HepG2 (cell line): ENCODE measurements around the gene TIFAB. TPM values are rescaled to one million over a fixed set of nuclear protein-coding genes. Genes with fewer than 3 reads are reported as not detected.

Source experiments
- ATAC-seq: fragments of 200-7000 bp; cut with Tn5 transposase; 3 replicates; pipeline ENCODE4 v1.9.1; 2020; ENCODE audit warnings: mild to moderate bottlenecking, moderate library complexity
- BruUV-seq: library from RNA; stranded (reverse); fragments of 400-500 nt; replicated peaks from 2 replicates; lab custom pipeline; 2021; lab: Mats Ljungman, UMichigan
- CTCF ChIA-PET: fragments of 300-600 bp; formaldehyde crosslinking; extraction: SDS; loops from one replicate; lab custom pipeline; 2021; ENCODE audit warnings: low total read pairs, inconsistent platforms, low intra/inter-chr PET ratio; lab: Yijun Ruan, JAX
- POLR2A ChIA-PET: fragments of 350-600 bp; sonication (Branson Sonifier 250); formaldehyde crosslinking; loops from one replicate; lab custom pipeline; 2020; ENCODE audit warnings: antibody characterized with exemption, inconsistent platforms; lab: Yijun Ruan, JAX
- DNase-seq: peaks from one replicate; pipeline ENCODE4 v3.0.0-alpha.2; 2015; ENCODE audit warnings: low spot score
- FAIRE-seq: peaks from 3 replicates; lab custom pipeline; 2011; peaks lifted over from hg19 to GRCh38; lab: Jason Lieb, UNC
- H2AFZ ChIP-seq: one replicate; pipeline ENCODE4 v1.6.1; 2011; ENCODE audit warnings: low read length, inconsistent platforms
- H3K27ac ChIP-seq: fragments of 300-600 bp; 3 replicates; pipeline ENCODE4 v1.8.0; 2011; ENCODE audit warnings: mixed run types, mild to moderate bottlenecking, mixed read lengths, low read length, inconsistent platforms; ENCODE audit not compliant: insufficient read depth; ENCODE audit errors: extremely low read length
- H3K27me3 ChIP-seq, 2 experiments: fragments of 200-600 bp in 1 of 2; 2 replicates in 1 of 2; 3 replicates in 1 of 2; pipeline versions ENCODE4 v1.6.0 to v1.8.0; 2011; ENCODE audit warnings: low read length in 2 of 2, mild to moderate bottlenecking in 2 of 2, moderate library complexity in 2 of 2, inconsistent platforms in 1 of 2; ENCODE audit not compliant: insufficient read depth in 2 of 2, control insufficient read depth in 1 of 2
- H3K36me3 ChIP-seq, 2 experiments: fragments of 200-600 bp in 1 of 2; replicated peaks in 1 of 2; 2 replicates in 1 of 2; 3 replicates in 1 of 2; pipeline versions ENCODE4 v1.5.1 to v1.8.0; 2011; ENCODE audit warnings: low read length in 2 of 2, inconsistent platforms in 1 of 2; ENCODE audit not compliant: insufficient read depth in 2 of 2, control insufficient read depth in 1 of 2
- H3K4me1 ChIP-seq: 2 replicates; pipeline ENCODE4 v1.5.1; 2012; ENCODE audit warnings: low read length, inconsistent platforms; ENCODE audit not compliant: insufficient read depth
- H3K4me2 ChIP-seq: 2 replicates; pipeline ENCODE4 v1.6.0; 2011; ENCODE audit warnings: low read depth, low read length, inconsistent platforms
- H3K4me3 ChIP-seq, 3 experiments: fragments of 200-600 bp in 1 of 3; sonication (generic), shearing (Covaris generic) in 1 of 3; replicated peaks in 1 of 3; 2 replicates each; pipeline ENCODE4 v1.5.1; 2011 to 2016; ENCODE audit warnings: low read length in 3 of 3, inconsistent platforms in 2 of 3, low read depth in 2 of 3, mild to moderate bottlenecking in 2 of 3, control low read depth in 1 of 3, mixed read lengths in 1 of 3; ENCODE audit not compliant: insufficient read depth in 1 of 3
- H3K79me2 ChIP-seq: one replicate; pipeline ENCODE4 v1.6.1; 2011; ENCODE audit warnings: low read length, inconsistent platforms; ENCODE audit not compliant: insufficient read depth
- H3K9ac ChIP-seq: 2 replicates; pipeline ENCODE4 v1.6.0; 2011; ENCODE audit warnings: mild to moderate bottlenecking, low read depth, low read length, inconsistent platforms; ENCODE audit not compliant: insufficient read depth
- H3K9me3 ChIP-seq: 2 replicates; pipeline ENCODE4 v1.5.1; 2012; ENCODE audit warnings: mild to moderate bottlenecking, low read length
- H4K20me1 ChIP-seq: 2 replicates; pipeline ENCODE4 v1.6.0; 2011; ENCODE audit warnings: inconsistent platforms, mild to moderate bottlenecking, low read length, moderate library complexity; ENCODE audit not compliant: insufficient read depth
- HNF4A ChIP-seq: sonication (generic); formaldehyde crosslinking; IDR thresholded peaks from 2 replicates; pipeline ENCODE4 v1.4.0; 2020; ENCODE audit warnings: missing genetic modification reagents
- KLF13 ChIP-seq: sonication (generic); formaldehyde crosslinking; IDR thresholded peaks from 2 replicates; pipeline ENCODE4 v1.4.0; 2020; ENCODE audit warnings: mild to moderate bottlenecking, missing genetic modification reagents
- MED1 ChIP-seq: sonication (generic); formaldehyde crosslinking; IDR thresholded peaks from 2 replicates; pipeline ENCODE4 v1.4.0; 2020; ENCODE audit warnings: missing genetic modification reagents
- RFX5 ChIP-seq: IDR thresholded peaks from 2 replicates; pipeline ENCODE4 v1.6.1; 2011; ENCODE audit warnings: low read depth, low read length, improper control_type of control experiment
- SAP130 ChIP-seq: IDR thresholded peaks from 2 replicates; pipeline ENCODE4 v1.6.1; 2016; ENCODE audit warnings: low read depth
- SP5 ChIP-seq: IDR thresholded peaks from 2 replicates; pipeline ENCODE4 v1.6.1; 2016; ENCODE audit warnings: low read depth, borderline replicate concordance
- ZNF263 ChIP-seq: sonication (generic); formaldehyde crosslinking; IDR thresholded peaks from 2 replicates; pipeline ENCODE4 v1.4.0; 2020; ENCODE audit warnings: missing genetic modification reagents
- WGBS: methylation state at CpG from one replicate; pipeline ENCODE4 v1.1.6; 2017; ENCODE audit warnings: low lambda C conversion rate; 5-methylcytosine and 5-hydroxymethylcytosine counted together
- in situ Hi-C: cut with HindIII; loops from 2 replicates; pipeline ENCODE4 v1.10.0; 2017; ENCODE audit warnings: low pct_unique_long_range_greater_than_20kb; ENCODE audit not compliant: extremely low pct_ligation_motif_present
- intact Hi-C: fragments of 100-400 bp; cut with micrococcal nuclease; formaldehyde crosslinking; loops from one replicate; pipeline ENCODE4 v1.10.0; 2022; ENCODE audit not compliant: unreplicated experiment
- polyA plus RNA-seq, 8 experiments: library from polyadenylated mRNA; depleted of rRNA in 3 of 8; stranded (reverse) in 7 of 8; unstranded in 1 of 8; fragments of >200 nt; fragmentation: Illumina TruSeq in 4 of 8; extraction: Trizol in 4 of 8; gene quantifications; 2 replicates each; pipeline versions ENCODE4 v1.2.1 to v1.2.3, GENCODE V29; 2011 to 2016; ENCODE audit warnings: low read depth in 4 of 8, missing spikeins in 1 of 8, mixed read lengths in 1 of 8; ENCODE audit not compliant: insufficient read depth in 1 of 8
- total RNA-seq, 5 experiments: library from RNA; depleted of rRNA; stranded (reverse); fragments of >200 nt; fragmentation: Illumina TruSeq; extraction: Trizol; gene quantifications; 2 replicates each; pipeline ENCODE4 v1.2.3, GENCODE V29; 2016; ENCODE audit warnings: low read depth in 1 of 5
- TF ChIP-seq, protein P1 (sequence below): sonication (generic); formaldehyde crosslinking; IDR thresholded peaks from 2 replicates; pipeline ENCODE4 v1.4.0; 2020; ENCODE audit warnings: missing genetic modification reagents
- TF ChIP-seq, protein P2 (sequence below): IDR thresholded peaks from 2 replicates; pipeline ENCODE4 v1.6.1; 2012; ENCODE audit warnings: inconsistent platforms
- TF ChIP-seq, protein P3 (sequence below): sonication (generic); formaldehyde crosslinking; conservative IDR thresholded peaks from 2 replicates; pipeline ENCODE4 v1.4.0; 2020; ENCODE audit warnings: mild to moderate bottlenecking, missing genetic modification reagents, moderate library complexity

The TIFAB gene
- total and polyA plus RNA-seq, 2 of the 13 experiments (the other 11 are each of a cell fraction or from before 2014, with no cell fraction given) = not detected

DNA sequence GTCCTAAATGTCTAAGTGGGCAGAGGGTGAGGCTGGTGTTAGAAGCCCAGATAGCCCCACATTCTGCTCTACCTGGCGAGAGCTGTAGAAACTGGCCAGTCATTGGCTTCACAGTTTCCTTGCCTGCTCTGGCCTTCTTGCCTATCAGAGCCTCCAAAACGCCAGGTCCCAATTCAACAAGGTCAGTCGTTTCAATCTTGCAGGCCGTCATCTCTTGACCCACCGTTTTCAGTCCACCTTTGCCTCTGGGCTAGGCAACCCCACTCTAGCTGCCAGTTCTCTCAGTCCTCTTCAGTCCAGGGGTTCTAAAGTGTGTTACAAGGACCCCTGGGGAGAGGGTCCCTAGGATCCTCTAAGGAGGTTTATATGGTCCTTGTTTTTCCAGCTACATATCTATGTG lies 20.0 kb upstream of the TIFAB start:
- Histone ChIP-seq H3K79me2 (no peaks in the 10 kb centered on the region), H3K9ac (no peak overlapping the region), H3K27me3 (no peaks in the 10 kb centered on the region), H4K20me1 (no peaks in the 10 kb centered on the region), H3K9me3 (no peaks in the 10 kb centered on the region), H2AFZ (no peak overlapping the region), H3K36me3 (no peaks in the 10 kb centered on the region), H3K4me2 (no peak overlapping the region), H3K27ac (no peak overlapping the region), H3K4me1 (peaks cover 20% of the 10 kb centered on the region), H3K4me3 (no peak overlapping the region)
- no peak for DNase-seq
- TF ChIP-seq MED1 (CRISPR knock-in tag) = 0 out of 2 replicates have a peak, but pooled peaks have one; percentile 1
- TF ChIP-seq RFX5 = no peak
- ChIA-PET POLR2A (no interaction called here), CTCF (no interaction called here)
- no peak for FAIRE-seq
- no TSS peak for BruUV-seq
- ATAC-seq = peak; percentile 35; the same call in 2 of the 3 replicates
- in situ Hi-C loops = loop anchor here (25.0 kb wide), 1 partner anchor 265 kb away; no protein-coding TSS in a partner anchor
- intact Hi-C loops = no loop called here
- WGBS = 30% methylated on average over 5 of the region's 5 CpGs

DNA sequence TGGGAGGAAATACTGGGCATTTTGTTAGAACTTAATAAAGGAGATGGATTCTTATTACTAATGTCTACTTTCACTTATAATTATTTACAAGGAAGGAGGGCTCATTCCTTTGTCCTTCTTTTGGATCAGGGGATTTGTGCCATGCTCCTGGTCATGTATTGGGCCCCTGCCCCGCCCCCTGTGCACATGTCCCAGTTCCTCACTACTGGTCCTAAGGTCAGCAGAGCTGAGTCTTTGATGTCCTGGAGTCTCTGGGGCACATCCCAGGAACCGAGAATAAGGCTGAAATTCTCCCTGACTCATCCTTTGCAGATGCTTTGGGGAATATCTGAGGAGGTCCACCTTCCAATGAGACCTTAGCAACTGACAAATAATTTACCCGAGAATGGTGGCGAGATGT lies 19.6 kb upstream of the TIFAB start:
- Histone ChIP-seq H3K9ac (no peak overlapping the region), H3K36me3 (no peaks in the 10 kb centered on the region), H4K20me1 (no peaks in the 10 kb centered on the region), H3K27me3 (no peaks in the 10 kb centered on the region), H3K4me3 (no peak overlapping the region), H3K27ac (no peak overlapping the region), H3K4me2 (no peak overlapping the region), H3K9me3 (no peaks in the 10 kb centered on the region), H3K79me2 (no peaks in the 10 kb centered on the region), H2AFZ (no peak overlapping the region), H3K4me1 (peaks cover 20% of the 10 kb centered on the region)
- FAIRE-seq (peak; percentile 32), ATAC-seq (peak; percentile 84), DNase-seq (peak; percentile 31)
- in situ Hi-C loops = loop anchor here (25.0 kb wide), 1 partner anchor 266 kb away; no protein-coding TSS in a partner anchor
- WGBS = 3% methylated on average over 4 of the region's 4 CpGs
- ChIA-PET CTCF (no interaction called here), POLR2A (no interaction called here)
- BruUV-seq = no TSS peak
- intact Hi-C loops = no loop called here
- no peak for TF ChIP-seq KLF13 (CRISPR knock-in tag)
- TF ChIP-seq ZNF263 (CRISPR knock-in tag) = no peak
- peak; percentile 29; the same call in 1 of the 2 replicates for TF ChIP-seq SAP130 (CRISPR knock-in tag)
- TF ChIP-seq, protein P1, sequence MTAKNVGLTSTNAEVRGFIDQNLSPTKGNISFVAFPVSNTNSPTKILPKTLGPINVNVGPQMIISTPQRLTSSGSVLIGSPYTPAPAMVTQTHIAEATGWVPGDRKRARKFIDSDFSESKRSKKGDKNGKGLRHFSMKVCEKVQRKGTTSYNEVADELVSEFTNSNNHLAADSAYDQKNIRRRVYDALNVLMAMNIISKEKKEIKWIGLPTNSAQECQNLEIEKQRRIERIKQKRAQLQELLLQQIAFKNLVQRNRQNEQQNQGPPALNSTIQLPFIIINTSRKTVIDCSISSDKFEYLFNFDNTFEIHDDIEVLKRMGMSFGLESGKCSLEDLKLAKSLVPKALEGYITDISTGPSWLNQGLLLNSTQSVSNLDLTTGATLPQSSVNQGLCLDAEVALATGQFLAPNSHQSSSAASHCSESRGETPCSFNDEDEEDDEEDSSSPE = no peak
- TF ChIP-seq, protein P2, sequence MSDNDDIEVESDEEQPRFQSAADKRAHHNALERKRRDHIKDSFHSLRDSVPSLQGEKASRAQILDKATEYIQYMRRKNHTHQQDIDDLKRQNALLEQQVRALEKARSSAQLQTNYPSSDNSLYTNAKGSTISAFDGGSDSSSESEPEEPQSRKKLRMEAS = peak; percentile 46; the same call in 1 of the 2 replicates
- 0 out of 2 replicates have a peak, but pooled peaks have one; percentile 29 for TF ChIP-seq MED1 (CRISPR knock-in tag)
- TF ChIP-seq, protein P3, sequence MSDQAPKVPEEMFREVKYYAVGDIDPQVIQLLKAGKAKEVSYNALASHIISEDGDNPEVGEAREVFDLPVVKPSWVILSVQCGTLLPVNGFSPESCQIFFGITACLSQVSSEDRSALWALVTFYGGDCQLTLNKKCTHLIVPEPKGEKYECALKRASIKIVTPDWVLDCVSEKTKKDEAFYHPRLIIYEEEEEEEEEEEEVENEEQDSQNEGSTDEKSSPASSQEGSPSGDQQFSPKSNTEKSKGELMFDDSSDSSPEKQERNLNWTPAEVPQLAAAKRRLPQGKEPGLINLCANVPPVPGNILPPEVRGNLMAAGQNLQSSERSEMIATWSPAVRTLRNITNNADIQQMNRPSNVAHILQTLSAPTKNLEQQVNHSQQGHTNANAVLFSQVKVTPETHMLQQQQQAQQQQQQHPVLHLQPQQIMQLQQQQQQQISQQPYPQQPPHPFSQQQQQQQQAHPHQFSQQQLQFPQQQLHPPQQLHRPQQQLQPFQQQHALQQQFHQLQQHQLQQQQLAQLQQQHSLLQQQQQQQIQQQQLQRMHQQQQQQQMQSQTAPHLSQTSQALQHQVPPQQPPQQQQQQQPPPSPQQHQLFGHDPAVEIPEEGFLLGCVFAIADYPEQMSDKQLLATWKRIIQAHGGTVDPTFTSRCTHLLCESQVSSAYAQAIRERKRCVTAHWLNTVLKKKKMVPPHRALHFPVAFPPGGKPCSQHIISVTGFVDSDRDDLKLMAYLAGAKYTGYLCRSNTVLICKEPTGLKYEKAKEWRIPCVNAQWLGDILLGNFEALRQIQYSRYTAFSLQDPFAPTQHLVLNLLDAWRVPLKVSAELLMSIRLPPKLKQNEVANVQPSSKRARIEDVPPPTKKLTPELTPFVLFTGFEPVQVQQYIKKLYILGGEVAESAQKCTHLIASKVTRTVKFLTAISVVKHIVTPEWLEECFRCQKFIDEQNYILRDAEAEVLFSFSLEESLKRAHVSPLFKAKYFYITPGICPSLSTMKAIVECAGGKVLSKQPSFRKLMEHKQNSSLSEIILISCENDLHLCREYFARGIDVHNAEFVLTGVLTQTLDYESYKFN (CRISPR knock-in tag) = 0 out of 2 replicates have a peak, but pooled peaks have one; percentile 22
- TF ChIP-seq HNF4A (CRISPR knock-in tag) = peak; percentile 52; the same call in 1 of the 2 replicates
- 0 out of 2 replicates have a peak, but pooled peaks have one; percentile 48 for TF ChIP-seq SP5 (CRISPR knock-in tag)
